Neural cell (in vitro differentiated cells): ENCODE measurements around the gene SEPTIN7.

Source experiments
- EP300 ChIP-seq: fragments of 450-650 bp; conservative IDR thresholded peaks from 2 replicates; pipeline ENCODE4 v1.6.1; 2014; ENCODE audit warnings: antibody characterized with exemption, mild to moderate bottlenecking, moderate library complexity; ENCODE audit not compliant: poor library complexity, severe bottlenecking
- EZH2 ChIP-seq: fragments of 200-600, 300-800 bp; shearing (Covaris generic), sonication (generic); IDR thresholded peaks from 2 replicates; pipeline ENCODE4 v1.6.1; 2014; ENCODE audit warnings: antibody characterized with exemption, low read length, borderline replicate concordance, mild to moderate bottlenecking; ENCODE audit not compliant: insufficient read depth, poor library complexity, severe bottlenecking
- MXI1 ChIP-seq: fragments of 450-650 bp; conservative IDR thresholded peaks from 2 replicates; pipeline ENCODE4 v1.6.1; 2014; ENCODE audit warnings: antibody characterized with exemption, mild to moderate bottlenecking; ENCODE audit not compliant: poor library complexity, severe bottlenecking
- POLR2AphosphoS5 ChIP-seq: IDR thresholded peaks from 2 replicates; pipeline ENCODE4 v1.6.1; 2012
- RAD21 ChIP-seq: fragments of 450-650 bp; conservative IDR thresholded peaks from 2 replicates; pipeline ENCODE4 v1.6.1; 2014; ENCODE audit warnings: antibody characterized with exemption, mild to moderate bottlenecking, moderate library complexity
- TF ChIP-seq, protein P1 (sequence below): fragments of 450-650 bp; IDR thresholded peaks from 2 replicates; pipeline ENCODE4 v1.5.1; 2014; ENCODE audit warnings: antibody characterized with exemption, mild to moderate bottlenecking, moderate library complexity; ENCODE audit not compliant: poor library complexity, severe bottlenecking

DNA sequence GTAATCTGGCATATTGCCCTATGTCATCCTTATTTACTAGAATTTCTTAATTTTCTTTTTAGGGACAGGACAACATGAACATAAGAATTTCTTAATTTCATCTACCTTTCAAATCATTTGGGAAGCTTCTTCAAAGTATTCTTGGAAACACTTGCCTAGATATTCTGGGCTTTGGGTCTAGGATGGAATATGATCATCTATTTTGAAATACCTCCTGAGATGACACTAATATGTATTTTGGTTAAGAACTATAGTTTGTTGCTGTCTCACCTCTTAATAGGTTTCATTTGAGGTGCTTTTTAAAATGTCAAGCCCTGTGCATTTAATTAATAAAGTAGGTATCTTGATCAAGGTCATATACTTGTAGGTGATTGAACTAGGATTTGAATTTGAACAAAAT is 49.1 kb downstream of the SEPTIN7 start:
- TF ChIP-seq EZH2 (no peak), POLR2AphosphoS5 (no peak), EP300 (no peak), MXI1 (no peak), RAD21 (no peak)
- TF ChIP-seq, protein P1, sequence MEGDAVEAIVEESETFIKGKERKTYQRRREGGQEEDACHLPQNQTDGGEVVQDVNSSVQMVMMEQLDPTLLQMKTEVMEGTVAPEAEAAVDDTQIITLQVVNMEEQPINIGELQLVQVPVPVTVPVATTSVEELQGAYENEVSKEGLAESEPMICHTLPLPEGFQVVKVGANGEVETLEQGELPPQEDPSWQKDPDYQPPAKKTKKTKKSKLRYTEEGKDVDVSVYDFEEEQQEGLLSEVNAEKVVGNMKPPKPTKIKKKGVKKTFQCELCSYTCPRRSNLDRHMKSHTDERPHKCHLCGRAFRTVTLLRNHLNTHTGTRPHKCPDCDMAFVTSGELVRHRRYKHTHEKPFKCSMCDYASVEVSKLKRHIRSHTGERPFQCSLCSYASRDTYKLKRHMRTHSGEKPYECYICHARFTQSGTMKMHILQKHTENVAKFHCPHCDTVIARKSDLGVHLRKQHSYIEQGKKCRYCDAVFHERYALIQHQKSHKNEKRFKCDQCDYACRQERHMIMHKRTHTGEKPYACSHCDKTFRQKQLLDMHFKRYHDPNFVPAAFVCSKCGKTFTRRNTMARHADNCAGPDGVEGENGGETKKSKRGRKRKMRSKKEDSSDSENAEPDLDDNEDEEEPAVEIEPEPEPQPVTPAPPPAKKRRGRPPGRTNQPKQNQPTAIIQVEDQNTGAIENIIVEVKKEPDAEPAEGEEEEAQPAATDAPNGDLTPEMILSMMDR: no peak
